HG03159 (cell line): ENCODE measurements around the gene RBCK1.

Experiments
- ATAC-seq: cut with Tn5 transposase; IDR thresholded peaks from one replicate; pipeline ENCODE4 v1.9.1; 2021; ENCODE audit warnings: mild to moderate bottlenecking, moderate library complexity; ENCODE audit not compliant: unreplicated experiment

Gene RBCK1

GRCh38 chr20:397432-398237 lies 10.5 kb upstream of the RBCK1 start:
- no peak for ATAC-seq

- no peak for ATAC-seq
Measured at GRCh38 chr20:399182-399707, 8.9 kb upstream of the RBCK1 start.

GRCh38 chr20:400128-400453 lies 8.0 kb upstream of the RBCK1 start:
- ATAC-seq = no peak

- no peak for ATAC-seq
Measured at GRCh38 chr20:400454-401275, 7.4 kb upstream of the RBCK1 start.

GRCh38 chr20:401682-402495 lies 6.2 kb upstream of the RBCK1 start:
- ATAC-seq = no peak

- ATAC-seq = no peak
Measured at GRCh38 chr20:402496-402885, 5.6 kb upstream of the RBCK1 start.

- ATAC-seq = no peak
Measured at GRCh38 chr20:402898-403581, 5.1 kb upstream of the RBCK1 start.

GRCh38 chr20:403582-403957 lies 4.5 kb upstream of the RBCK1 start:
- no peak for ATAC-seq

GRCh38 chr20:404088-404487 lies 4.0 kb upstream of the RBCK1 start:
- ATAC-seq = no peak

- no peak for ATAC-seq
Measured at GRCh38 chr20:406200-407132, 1.6 kb upstream of the RBCK1 start.

GRCh38 chr20:407133-407952 lies 756 bp upstream of the RBCK1 start:
- peak; percentile 46 for ATAC-seq

- ATAC-seq = peak; percentile 17
Measured at GRCh38 chr20:408843-409696, 971 bp downstream of the RBCK1 start.

GRCh38 chr20:409697-410559 lies 1.8 kb downstream of the RBCK1 start:
- no peak for ATAC-seq

GRCh38 chr20:412081-412480 lies 4.0 kb downstream of the RBCK1 start:
- no peak for ATAC-seq

- ATAC-seq = no peak
Measured at GRCh38 chr20:414161-414560, 6.1 kb downstream of the RBCK1 start.

- ATAC-seq = no peak
Measured at GRCh38 chr20:415820-416322, 7.8 kb downstream of the RBCK1 start.
